Calu3 (cell line): ENCODE data around the gene PVR. TPM values are rescaled to one million over a fixed set of nuclear protein-coding genes. Genes with fewer than 3 reads are reported as not detected.

Experiments
- BruUV-seq: library from RNA; stranded (reverse); fragments of 400-500 nt; replicated peaks from 2 replicates; lab custom pipeline; 2021; lab: Mats Ljungman, UMichigan
- CTCF ChIA-PET: fragments of 300-600 bp; sonication (Branson Sonifier 250); formaldehyde crosslinking; loops from one replicate; lab custom pipeline; 2022; ENCODE audit warnings: antibody characterized with exemption; lab: Charles Lee
- DNase-seq: peaks from one replicate; pipeline ENCODE4 v3.0.0; 2022
- H3K27ac Mint-ChIP-seq: one replicate; pipeline ENCODE4 v1.8.0; 2022; ENCODE audit warnings: mixed read lengths; ENCODE audit not compliant: unreplicated experiment
- H3K27me3 Mint-ChIP-seq: one replicate; pipeline ENCODE4 v1.8.0; 2022; ENCODE audit warnings: mixed read lengths; ENCODE audit not compliant: unreplicated experiment
- H3K36me3 Mint-ChIP-seq: one replicate; pipeline ENCODE4 v1.8.0; 2022; ENCODE audit warnings: mild to moderate bottlenecking, moderate library complexity, mixed read lengths; ENCODE audit not compliant: insufficient read depth, unreplicated experiment
- H3K4me1 Mint-ChIP-seq: one replicate; pipeline ENCODE4 v1.8.0; 2022; ENCODE audit warnings: mild to moderate bottlenecking, low read depth, mixed read lengths; ENCODE audit not compliant: unreplicated experiment
- H3K4me3 Mint-ChIP-seq: one replicate; pipeline ENCODE4 v1.8.0; 2022; ENCODE audit warnings: mild to moderate bottlenecking, low read depth, moderate library complexity, mixed read lengths; ENCODE audit not compliant: unreplicated experiment
- H3K9me3 Mint-ChIP-seq: one replicate; pipeline ENCODE4 v1.8.0; 2022; ENCODE audit warnings: low read depth, mixed read lengths; ENCODE audit not compliant: unreplicated experiment
- CTCF ChIP-seq: fragments of 200-600 bp; IDR thresholded peaks from one replicate; pipeline ENCODE4 v1.8.0; 2022; ENCODE audit warnings: antibody characterized with exemption; ENCODE audit not compliant: unreplicated experiment
- intact Hi-C: fragments of 100-400 bp; cut with micrococcal nuclease; formaldehyde crosslinking; loops from one replicate; pipeline ENCODE4 v1.10.0; 2022; ENCODE audit not compliant: unreplicated experiment
- total RNA-seq: library from RNA; stranded (reverse); gene quantifications from 2 replicates; pipeline ENCODE4 v1.2.3, GENCODE V29; 2022

Gene PVR
- total RNA-seq, 1 experiment from 2014 or later: 215 TPM

GRCh38 chr19:44598355-44598754 lies 45.4 kb upstream of the PVR start:
- TF ChIP-seq CTCF: no peak
- CTCF ChIA-PET: interaction anchor here (0.6 kb wide), 1 partner anchor 16 kb away, joined by 3 read pairs; no protein-coding TSS in a partner anchor
- Mint-ChIP-seq H3K27me3 (no peaks in the 10 kb centered on the region), H3K36me3 (peaks cover 4% of the 10 kb centered on the region), H3K4me1 (peaks cover 63% of the 10 kb centered on the region), H3K27ac (no peak overlapping the region), H3K4me3 (no peak overlapping the region), H3K9me3 (peaks cover 3% of the 10 kb centered on the region)
- intact Hi-C loops: no loop called here
- no TSS peak for BruUV-seq
- no peak for DNase-seq

DNA sequence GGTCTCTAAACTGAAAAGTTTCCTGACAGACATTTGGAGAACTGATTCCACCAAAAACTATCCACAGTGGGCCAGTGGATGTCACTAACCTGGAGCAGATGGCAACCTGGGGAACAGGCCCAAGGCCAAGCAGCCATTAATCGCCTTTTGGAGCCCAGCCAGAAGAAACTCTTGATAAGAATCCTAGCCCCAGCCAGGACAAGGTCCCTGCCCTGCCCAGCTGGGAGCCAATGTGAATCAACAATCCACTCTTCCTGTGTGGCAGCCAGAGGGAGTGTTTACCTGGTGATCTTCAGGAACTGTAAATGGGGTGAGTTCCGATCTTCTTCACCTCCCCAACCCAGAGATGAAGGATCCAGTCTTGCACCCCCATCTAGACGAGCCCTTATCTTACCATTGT lies 44.8 kb upstream of the PVR start:
- no peak for TF ChIP-seq CTCF
- peaks cover 4% of the 10 kb centered on the region for H3K36me3 Mint-ChIP-seq
- H3K9me3 Mint-ChIP-seq: peaks cover 3% of the 10 kb centered on the region
- intact Hi-C loops: no loop called here
- H3K4me3 Mint-ChIP-seq: no peak overlapping the region
- H3K4me1 Mint-ChIP-seq: peaks cover 68% of the 10 kb centered on the region
- H3K27ac Mint-ChIP-seq: peak overlapping the region; percentile 2
- CTCF ChIA-PET: no interaction called here
- DNase-seq: peak; percentile 54
- no peaks in the 10 kb centered on the region for H3K27me3 Mint-ChIP-seq
- no TSS peak for BruUV-seq

DNA sequence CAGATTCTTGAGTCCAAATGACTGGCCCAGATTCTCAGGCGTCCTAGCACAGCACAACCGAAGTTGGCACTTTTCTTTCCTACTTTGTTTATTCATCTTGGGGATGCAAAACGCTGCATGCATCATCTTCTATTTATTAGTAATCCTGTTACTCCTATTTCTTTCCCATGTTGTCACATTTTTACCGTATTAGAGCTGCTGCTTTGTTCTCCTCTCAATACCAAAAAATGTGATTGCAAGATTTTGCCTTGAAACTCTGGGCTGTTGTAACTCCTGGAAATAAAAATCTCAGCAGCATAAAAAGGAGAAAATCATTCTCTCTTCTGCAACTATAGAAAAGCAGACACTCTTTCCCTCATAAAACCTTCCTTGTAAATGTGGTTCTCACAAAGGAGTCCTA lies 43.2 kb upstream of the PVR start:
- no peak for DNase-seq
- H3K27ac Mint-ChIP-seq: no peak overlapping the region
- intact Hi-C loops: no loop called here
- BruUV-seq: no TSS peak
- H3K36me3 Mint-ChIP-seq: no peaks in the 10 kb centered on the region
- no peak for TF ChIP-seq CTCF
- no peaks in the 10 kb centered on the region for H3K27me3 Mint-ChIP-seq
- H3K9me3 Mint-ChIP-seq: peaks cover 3% of the 10 kb centered on the region
- CTCF ChIA-PET: no interaction called here
- peaks cover 60% of the 10 kb centered on the region for H3K4me1 Mint-ChIP-seq
- no peak overlapping the region for H3K4me3 Mint-ChIP-seq

GRCh38 chr19:44602081-44602480 lies 41.6 kb upstream of the PVR start:
- H3K27ac Mint-ChIP-seq: no peak overlapping the region
- peaks cover 3% of the 10 kb centered on the region for H3K9me3 Mint-ChIP-seq
- H3K27me3 Mint-ChIP-seq: no peaks in the 10 kb centered on the region
- H3K4me3 Mint-ChIP-seq: no peak overlapping the region
- intact Hi-C loops: no loop called here
- peaks cover 51% of the 10 kb centered on the region for H3K4me1 Mint-ChIP-seq
- CTCF ChIA-PET: interaction anchor here (0.5 to 1.5 kb wide), 3 partner anchors 10 to 170 kb away, joined by 3 to 4 read pairs (median 3); no protein-coding TSS in a partner anchor
- no TSS peak for BruUV-seq
- H3K36me3 Mint-ChIP-seq: no peaks in the 10 kb centered on the region
- no peak for TF ChIP-seq CTCF
- no peak for DNase-seq
